Measurements from ENCODE around the gene AXL. TPM values are rescaled to one million over a fixed set of nuclear protein-coding genes. Genes with fewer than 3 reads are reported as not detected.

AXL gene
- total and polyA plus RNA-seq, 2 of the 13 experiments (the other 11 are each of a cell fraction or from before 2014, with no cell fraction given): 0.71 to 5.9 TPM

DNA sequence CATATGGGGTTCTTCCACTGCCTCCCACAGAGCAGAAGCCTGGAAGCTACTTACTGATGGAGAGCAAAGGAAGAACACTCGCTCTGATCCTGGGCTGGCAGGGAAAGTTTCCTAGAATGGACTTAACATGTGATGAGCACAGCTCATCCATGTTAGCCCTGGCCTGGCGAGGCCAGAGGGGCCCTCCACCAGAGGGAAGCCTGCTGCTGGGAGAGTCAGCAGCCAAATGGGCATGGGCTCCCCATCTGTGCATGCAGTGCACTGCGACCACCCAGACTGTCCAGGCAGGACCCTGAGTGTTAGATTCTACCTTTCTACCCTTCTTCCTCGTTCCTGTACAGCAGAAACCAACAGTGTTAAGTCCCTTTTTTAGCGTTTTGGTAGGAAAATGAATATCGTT lies 54.1 kb downstream of the AXL start (continued):
- TF ChIP-seq, protein P1, sequence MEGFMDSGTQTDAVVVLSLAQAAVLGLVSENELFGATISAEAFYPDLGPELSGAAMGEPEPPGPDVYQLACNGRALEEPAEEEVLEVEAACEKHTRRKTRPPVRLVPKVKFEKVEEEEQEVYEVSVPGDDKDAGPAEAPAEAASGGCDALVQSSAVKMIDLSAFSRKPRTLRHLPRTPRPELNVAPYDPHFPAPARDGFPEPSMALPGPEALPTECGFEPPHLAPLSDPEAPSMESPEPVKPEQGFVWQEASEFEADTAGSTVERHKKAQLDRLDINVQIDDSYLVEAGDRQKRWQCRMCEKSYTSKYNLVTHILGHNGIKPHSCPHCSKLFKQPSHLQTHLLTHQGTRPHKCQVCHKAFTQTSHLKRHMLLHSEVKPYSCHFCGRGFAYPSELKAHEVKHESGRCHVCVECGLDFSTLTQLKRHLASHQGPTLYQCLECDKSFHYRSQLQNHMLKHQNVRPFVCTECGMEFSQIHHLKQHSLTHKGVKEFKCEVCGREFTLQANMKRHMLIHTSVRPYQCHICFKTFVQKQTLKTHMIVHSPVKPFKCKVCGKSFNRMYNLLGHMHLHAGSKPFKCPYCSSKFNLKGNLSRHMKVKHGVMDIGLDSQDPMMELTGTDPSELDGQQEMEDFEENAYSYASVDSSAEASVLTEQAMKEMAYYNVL (CRISPR knock-in tag; IDR thresholded peaks at IDR 0.05; ENCODE audit: borderline replicate concordance): no peak
- no peak for TF ChIP-seq SOX13 (IDR thresholded peaks at IDR 0.05)
- no peak for TF ChIP-seq SOX13 (CRISPR knock-in tag; conservative IDR thresholded peaks at IDR 0.05 in 1 of 2, IDR thresholded peaks at IDR 0.05 in 1 of 2)
- TF ChIP-seq, protein P2, sequence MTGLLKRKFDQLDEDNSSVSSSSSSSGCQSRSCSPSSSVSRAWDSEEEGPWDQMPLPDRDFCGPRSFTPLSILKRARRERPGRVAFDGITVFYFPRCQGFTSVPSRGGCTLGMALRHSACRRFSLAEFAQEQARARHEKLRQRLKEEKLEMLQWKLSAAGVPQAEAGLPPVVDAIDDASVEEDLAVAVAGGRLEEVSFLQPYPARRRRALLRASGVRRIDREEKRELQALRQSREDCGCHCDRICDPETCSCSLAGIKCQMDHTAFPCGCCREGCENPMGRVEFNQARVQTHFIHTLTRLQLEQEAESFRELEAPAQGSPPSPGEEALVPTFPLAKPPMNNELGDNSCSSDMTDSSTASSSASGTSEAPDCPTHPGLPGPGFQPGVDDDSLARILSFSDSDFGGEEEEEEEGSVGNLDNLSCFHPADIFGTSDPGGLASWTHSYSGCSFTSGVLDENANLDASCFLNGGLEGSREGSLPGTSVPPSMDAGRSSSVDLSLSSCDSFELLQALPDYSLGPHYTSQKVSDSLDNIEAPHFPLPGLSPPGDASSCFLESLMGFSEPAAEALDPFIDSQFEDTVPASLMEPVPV (CRISPR knock-in tag; IDR thresholded peaks at IDR 0.05): no peak
- no peak for TF ChIP-seq CBX1 (IDR thresholded peaks at IDR 0.05; ENCODE audit: low read depth)
- no peak for TF ChIP-seq ZNF350 (CRISPR knock-in tag; IDR thresholded peaks at IDR 0.05; ENCODE audit: borderline replicate concordance, low read depth)

DNA sequence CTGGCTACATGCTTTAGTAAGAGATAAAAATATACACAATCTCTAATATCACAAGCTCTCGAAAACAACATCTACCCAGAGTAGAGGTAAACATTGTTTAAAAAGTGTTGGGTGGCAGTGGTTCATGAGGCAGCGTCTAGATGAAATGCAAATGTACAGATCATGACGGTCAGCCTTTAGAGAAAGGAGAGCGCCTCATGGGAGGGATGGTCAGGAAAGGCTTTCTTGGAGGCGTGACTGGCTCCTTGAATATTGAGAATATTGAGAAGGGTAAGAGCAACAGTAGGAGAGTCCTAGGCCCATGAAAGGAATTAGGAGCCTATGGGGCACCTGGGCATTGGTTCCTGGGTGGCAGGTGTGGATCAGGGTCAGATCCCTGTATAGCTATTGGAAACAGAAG lies 55.8 kb downstream of the AXL start:
- TF ChIP-seq, protein P3, sequence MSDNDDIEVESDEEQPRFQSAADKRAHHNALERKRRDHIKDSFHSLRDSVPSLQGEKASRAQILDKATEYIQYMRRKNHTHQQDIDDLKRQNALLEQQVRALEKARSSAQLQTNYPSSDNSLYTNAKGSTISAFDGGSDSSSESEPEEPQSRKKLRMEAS (IDR thresholded peaks at IDR 0.05): no peak
- TF ChIP-seq MEF2D (CRISPR knock-in tag; IDR thresholded peaks at IDR 0.05) (no peak), ZNF619 (CRISPR knock-in tag; IDR thresholded peaks at IDR 0.05) (no peak), KDM3A (CRISPR knock-in tag; IDR thresholded peaks at IDR 0.05; ENCODE audit: low read depth) (no peak)
- Histone ChIP-seq H3K27ac (ENCODE audit: extremely low read length, insufficient read depth, low read length) (no peak overlapping the region), H3K9ac (ENCODE audit: insufficient read depth, low read depth, low read length) (no peak overlapping the region), H3K36me3 (replicated peaks in 1 of 2; ENCODE audit: control insufficient read depth in 1 of 2, insufficient read depth in 2 of 2, low read length in 2 of 2) (peaks cover 57 to 93% of the 10 kb centered on the region in 2 experiments), H3K4me1 (ENCODE audit: insufficient read depth, low read length) (no peaks in the 10 kb centered on the region), H3K79me2 (ENCODE audit: insufficient read depth, low read length) (no peaks in the 10 kb centered on the region), H3K27me3 (ENCODE audit: control insufficient read depth in 1 of 2, insufficient read depth in 2 of 2, low read length in 2 of 2) (no peaks in the 10 kb centered on the region), H3K4me3 (replicated peaks in 1 of 3; ENCODE audit: insufficient read depth in 1 of 3, low read depth in 2 of 3, low read length in 3 of 3) (no peak overlapping the region), H2AFZ (ENCODE audit: low read length) (no peak overlapping the region), H4K20me1 (ENCODE audit: insufficient read depth, low read length) (no peaks in the 10 kb centered on the region), H3K4me2 (ENCODE audit: low read depth, low read length) (no peak overlapping the region), H3K9me3 (ENCODE audit: low read length) (no peaks in the 10 kb centered on the region)
- ChIA-PET CTCF (ENCODE audit: low intra/inter-chr PET ratio, low total read pairs) (no interaction called here), POLR2A (no interaction called here)
- WGBS (ENCODE audit: low lambda C conversion rate): 98% methylated on average over 5 of the region's 5 CpGs
- intact Hi-C loops (cut with micrococcal nuclease; ENCODE audit: unreplicated experiment): no loop called here
- in situ Hi-C loops (cut with HindIII; ENCODE audit: extremely low pct_ligation_motif_present, low pct_unique_long_range_greater_than_20kb): no loop called here
- DNase-seq (ENCODE audit: low spot score) (no peak), ATAC-seq (no peak), FAIRE-seq (no peak)
- BruUV-seq (replicated peaks): no TSS peak

All from HepG2 (cell line).